ENCODE results near the gene FBXW5.

Gene FBXW5

GRCh38 chr9:136973618-136974617 lies 29.4 kb upstream of the FBXW5 start:
- Histone ChIP-seq H3K27me3 (no peaks in the 10 kb centered on the region), H3K9me3 (no peaks in the 10 kb centered on the region), H3K4me1 (no peaks in the 10 kb centered on the region), H3K4me3 (ENCODE audit: low read depth, low read length) (no peak overlapping the region), H3K36me3 (no peaks in the 10 kb centered on the region)
- no peak for TF ChIP-seq CTCF (IDR thresholded peaks at IDR 0.05; ENCODE audit: low read depth, low read length)
- DNase-seq, result no peak

- DNase-seq, result no peak
- Histone ChIP-seq H3K36me3 (no peaks in the 10 kb centered on the region), H3K9me3 (no peaks in the 10 kb centered on the region), H3K4me3 (ENCODE audit: low read depth, low read length) (no peak overlapping the region), H3K27me3 (no peaks in the 10 kb centered on the region), H3K4me1 (no peaks in the 10 kb centered on the region)
- TF ChIP-seq CTCF (IDR thresholded peaks at IDR 0.05; ENCODE audit: low read depth, low read length), result no peak
Measured at GRCh38 chr9:136972743-136973142, 28.2 kb upstream of the FBXW5 start.

GRCh38 chr9:136972335-136972734 lies 27.8 kb upstream of the FBXW5 start:
- Histone ChIP-seq H3K27me3 (no peaks in the 10 kb centered on the region), H3K36me3 (no peaks in the 10 kb centered on the region), H3K4me1 (no peaks in the 10 kb centered on the region), H3K9me3 (no peaks in the 10 kb centered on the region), H3K4me3 (ENCODE audit: low read depth, low read length) (no peak overlapping the region)
- no peak for DNase-seq
- TF ChIP-seq CTCF (IDR thresholded peaks at IDR 0.05; ENCODE audit: low read depth, low read length), result no peak

- H3K36me3 ChIP-seq, result no peaks in the 10 kb centered on the region
- no peak for TF ChIP-seq CTCF (IDR thresholded peaks at IDR 0.05; ENCODE audit: low read depth, low read length)
- H3K9me3 ChIP-seq, result no peaks in the 10 kb centered on the region
- no peak for DNase-seq
- H3K4me1 ChIP-seq, result no peaks in the 10 kb centered on the region
- H3K27me3 ChIP-seq, result no peaks in the 10 kb centered on the region
- no peak overlapping the region for H3K4me3 ChIP-seq (ENCODE audit: low read depth, low read length)
Measured at GRCh38 chr9:136971746-136972145, 27.2 kb upstream of the FBXW5 start.

- no peak overlapping the region for H3K4me3 ChIP-seq (ENCODE audit: low read depth, low read length)
- TF ChIP-seq CTCF (IDR thresholded peaks at IDR 0.05; ENCODE audit: low read depth, low read length), result no peak
- no peaks in the 10 kb centered on the region for H3K36me3 ChIP-seq
- no peak for DNase-seq
- no peaks in the 10 kb centered on the region for H3K9me3 ChIP-seq
- H3K27me3 ChIP-seq, result no peaks in the 10 kb centered on the region
- H3K4me1 ChIP-seq, result no peaks in the 10 kb centered on the region
Measured at GRCh38 chr9:136970361-136970760, 25.8 kb upstream of the FBXW5 start.

GRCh38 chr9:136969774-136970173 lies 25.2 kb upstream of the FBXW5 start:
- H3K36me3 ChIP-seq, result no peaks in the 10 kb centered on the region
- TF ChIP-seq CTCF (IDR thresholded peaks at IDR 0.05; ENCODE audit: low read depth, low read length), result no peak

More at GRCh38 chr9:136969774-136970173, 25.2 kb upstream of the FBXW5 start:
- Histone ChIP-seq H3K4me1 (no peaks in the 10 kb centered on the region), H3K9me3 (no peaks in the 10 kb centered on the region), H3K27me3 (no peaks in the 10 kb centered on the region), H3K4me3 (ENCODE audit: low read depth, low read length) (no peak overlapping the region)
- no peak for DNase-seq

Data from BE2C (cell line).